Measurements from ENCODE around the gene DSEL. TPM values are rescaled to one million over a fixed set of nuclear protein-coding genes. Genes with fewer than 3 reads are reported as not detected.

DSEL gene
- total and polyA plus RNA-seq, 7 experiments from 2014 or later: 0.23 to 1.1 (median 0.73) TPM; not detected in 1

DNA sequence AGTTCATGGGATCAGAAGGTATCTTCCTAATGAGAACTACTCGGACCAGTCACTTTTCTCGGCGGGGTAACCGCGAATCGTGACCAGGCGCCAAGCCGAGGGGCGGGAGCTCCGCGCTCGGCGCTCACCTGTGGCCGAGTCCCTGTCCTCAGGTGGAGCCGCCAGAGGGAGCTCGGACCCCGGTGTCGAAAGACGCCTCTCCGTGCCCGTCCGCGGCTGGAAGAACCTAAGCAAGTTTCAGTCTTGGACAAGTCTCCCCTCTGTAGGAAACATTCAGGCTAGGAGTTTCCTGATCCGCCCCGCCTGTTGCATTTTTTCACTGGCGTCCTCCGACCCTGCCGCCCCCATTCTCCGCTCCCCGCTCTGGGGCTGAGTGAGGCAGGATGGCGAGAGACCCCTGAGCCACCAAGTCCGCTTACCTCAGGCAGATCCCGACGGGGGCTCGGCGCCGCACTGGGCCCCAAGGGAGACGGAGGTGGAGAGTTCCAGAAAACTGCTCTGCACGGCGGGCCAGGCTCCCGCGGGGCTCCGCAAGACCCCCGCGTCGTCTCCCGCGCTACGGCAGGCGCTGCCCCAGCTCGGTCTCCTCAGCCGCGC, 480 bp downstream of the DSEL start:
- Histone ChIP-seq H3K4me1 (ENCODE audit: control insufficient read depth in 2 of 2, insufficient read depth in 2 of 2, low read length in 2 of 2) (peaks cover 11 to 14% of the 10 kb centered on the region in 2 donors), H3K9me3 (ENCODE audit: control insufficient read depth in 2 of 3, low read length in 3 of 3) (no peaks in the 10 kb centered on the region), H3K36me3 (ENCODE audit: control insufficient read depth in 2 of 3, insufficient read depth in 3 of 3, low read length in 3 of 3) (no peaks in the 10 kb centered on the region), H3K27me3 (ENCODE audit: control insufficient read depth in 2 of 2, insufficient read depth in 2 of 2, low read length in 2 of 2) (no peaks in the 10 kb centered on the region), H3K27ac (ENCODE audit: low read depth, low read length) (no peak overlapping the region), H3K4me3 (ENCODE audit: low read length) (peak overlapping the region; percentile 60)
- Mint-ChIP-seq H3K4me1 (peaks cover 16 to 34% (median 31%) of the 10 kb centered on the region in 7 donors), H3K36me3 (no peaks in the 10 kb centered on the region), H3K27me3 (peaks cover 0 to 57% (median 0%) of the 10 kb centered on the region in 5 donors), H3K9me3 (no peaks in the 10 kb centered on the region), H3K27ac (peak overlapping the region in 5 of 9 donors; percentile 59 to 88 (median 78)), H3K4me3 (peak overlapping the region; percentile 84 to 97 (median 94))
- ChIA-PET POLR2A (interaction anchor here (0.5 to 1.2 kb wide), 3 partner anchors 65 to 1199 kb away, joined by 3 read pairs; partner anchors contain the start of gene TMX3), CTCF (interaction anchor here (0.7 kb wide), 1 partner anchor 65 kb away, joined by 3 read pairs; no protein-coding TSS in a partner anchor)
- DNase-seq (peak; percentile 14 to 52 (median 44)), ATAC-seq (peak; percentile 5)
- intact Hi-C loops (cut with micrococcal nuclease): loop anchor here (1.0 to 5.0 kb wide), 7 partner anchors 97 to 1219 kb away; partner anchors contain the start of gene TMX3 (in 2 of the 2)

DNA sequence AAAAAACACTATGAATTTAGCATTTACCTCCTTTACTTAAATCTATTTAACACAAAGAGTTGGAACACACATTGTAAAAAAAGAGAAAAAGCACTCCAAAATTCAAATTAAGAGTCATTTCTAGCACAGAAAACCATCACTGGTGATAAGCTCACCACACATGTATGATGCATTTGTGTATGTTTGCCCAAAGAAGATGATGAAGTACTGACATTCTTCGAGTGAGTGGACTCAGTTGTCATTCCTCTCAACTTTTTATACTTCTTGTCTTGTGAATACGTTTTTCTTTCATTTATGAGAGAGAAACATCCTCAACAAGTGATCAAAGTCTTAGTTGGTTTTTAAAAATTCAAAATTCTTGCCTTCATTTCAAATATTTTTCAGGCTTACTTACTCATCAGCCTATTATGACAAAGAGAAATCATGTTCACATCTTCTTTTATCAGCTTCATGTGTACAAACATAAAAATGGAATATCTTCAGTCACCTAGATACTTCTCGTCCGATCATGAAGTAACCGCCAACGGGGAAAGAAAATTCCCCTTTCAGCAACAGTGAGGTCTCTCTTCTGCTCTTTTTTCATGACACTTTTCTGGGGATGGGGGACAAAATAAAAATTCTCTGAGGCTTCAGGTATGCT, 1.5 kb downstream of the DSEL start:
- H3K27ac Mint-ChIP-seq: peak overlapping the region in 7 of 9 donors; percentile 2 to 78 (median 51)
- ATAC-seq: no peak
- peak overlapping the region; percentile 84 to 97 (median 94) for H3K4me3 Mint-ChIP-seq
- CTCF ChIA-PET: no interaction called here
- intact Hi-C loops (cut with micrococcal nuclease): loop anchor here in 1 of 2 donors (5.0 kb wide), 1 partner anchor 298 kb away; no protein-coding TSS in a partner anchor
- no peak overlapping the region for H3K4me3 ChIP-seq (ENCODE audit: low read length)
- H3K4me1 ChIP-seq (ENCODE audit: control insufficient read depth in 2 of 2, insufficient read depth in 2 of 2, low read length in 2 of 2): peaks cover 11 to 14% of the 10 kb centered on the region in 2 donors
- DNase-seq: no peak
- H3K36me3 ChIP-seq (ENCODE audit: control insufficient read depth in 2 of 3, insufficient read depth in 3 of 3, low read length in 3 of 3): no peaks in the 10 kb centered on the region
- peaks cover 16 to 34% (median 31%) of the 10 kb centered on the region in 7 donors for H3K4me1 Mint-ChIP-seq
- no peaks in the 10 kb centered on the region for H3K9me3 ChIP-seq (ENCODE audit: control insufficient read depth in 2 of 3, low read length in 3 of 3)
- H3K27me3 ChIP-seq (ENCODE audit: control insufficient read depth in 2 of 2, insufficient read depth in 2 of 2, low read length in 2 of 2): no peaks in the 10 kb centered on the region
- POLR2A ChIA-PET: interaction anchor here (1.2 kb wide), 1 partner anchor 1200 kb away, joined by 3 read pairs; the partner anchor contains the start of gene TMX3
- H3K36me3 Mint-ChIP-seq: no peaks in the 10 kb centered on the region
- H3K27me3 Mint-ChIP-seq: peaks cover 0 to 57% (median 0%) of the 10 kb centered on the region in 5 donors
- no peaks in the 10 kb centered on the region for H3K9me3 Mint-ChIP-seq
- no peak overlapping the region for H3K27ac ChIP-seq (ENCODE audit: low read depth, low read length)

DNA sequence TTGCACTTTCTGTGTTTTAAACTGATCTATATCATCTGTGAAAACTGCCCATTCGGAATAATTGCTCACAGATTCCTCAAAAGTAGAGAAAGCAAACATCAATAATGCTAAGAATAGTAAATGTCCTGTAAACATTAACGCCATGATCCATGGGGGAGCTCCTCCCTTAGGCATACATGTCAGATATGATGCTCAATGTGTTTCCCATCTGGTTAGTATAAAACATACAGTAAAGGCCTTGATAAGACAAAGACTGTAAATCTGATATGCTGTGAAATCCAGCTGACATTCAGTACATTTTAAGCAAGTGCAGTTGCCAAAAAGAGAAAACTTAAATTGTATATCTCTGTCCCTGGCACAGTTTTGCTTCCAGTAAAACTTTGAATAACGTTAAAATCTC, 2.1 kb downstream of the DSEL start:
- ATAC-seq: no peak
- H3K27me3 ChIP-seq (ENCODE audit: control insufficient read depth in 2 of 2, insufficient read depth in 2 of 2, low read length in 2 of 2): no peaks in the 10 kb centered on the region
- no peaks in the 10 kb centered on the region for H3K9me3 ChIP-seq (ENCODE audit: control insufficient read depth in 2 of 3, low read length in 3 of 3)
- peaks cover 16 to 34% (median 31%) of the 10 kb centered on the region in 7 donors for H3K4me1 Mint-ChIP-seq
- peak overlapping the region in 1 of 9 donors; percentile 27 for H3K27ac Mint-ChIP-seq
- no peaks in the 10 kb centered on the region for H3K9me3 Mint-ChIP-seq
- H3K36me3 ChIP-seq (ENCODE audit: control insufficient read depth in 2 of 3, insufficient read depth in 3 of 3, low read length in 3 of 3): no peaks in the 10 kb centered on the region
- H3K27ac ChIP-seq (ENCODE audit: low read depth, low read length): no peak overlapping the region
- ChIA-PET CTCF (no interaction called here), POLR2A (no interaction called here)
- no peak for DNase-seq
- peaks cover 11 to 14% of the 10 kb centered on the region in 2 donors for H3K4me1 ChIP-seq (ENCODE audit: control insufficient read depth in 2 of 2, insufficient read depth in 2 of 2, low read length in 2 of 2)
- peaks cover 0 to 52% (median 0%) of the 10 kb centered on the region in 5 donors for H3K27me3 Mint-ChIP-seq
- intact Hi-C loops (cut with micrococcal nuclease): no loop called here
- peak overlapping the region in 3 of 10 donors; percentile 49 to 96 (median 93) for H3K4me3 Mint-ChIP-seq
- no peak overlapping the region for H3K4me3 ChIP-seq (ENCODE audit: low read length)
- no peaks in the 10 kb centered on the region for H3K36me3 Mint-ChIP-seq

DNA sequence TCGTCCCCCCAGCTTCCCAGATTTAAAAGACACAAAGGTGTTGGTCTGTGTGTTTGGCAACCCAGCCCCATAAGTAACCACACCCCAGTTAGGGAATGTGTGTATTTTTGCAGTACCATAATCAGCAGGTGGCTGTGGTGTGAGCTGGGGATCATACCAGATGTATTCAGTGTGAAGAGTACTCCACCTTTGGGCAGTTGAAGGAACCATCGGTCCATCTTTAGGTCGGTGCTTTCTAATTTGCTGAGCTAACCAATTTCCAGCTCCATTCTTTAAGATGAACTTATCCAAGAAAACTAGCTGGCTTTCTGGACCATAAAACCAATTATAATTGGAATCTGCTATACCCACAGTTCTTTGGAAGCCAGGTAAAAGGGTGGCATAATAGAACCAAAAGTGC, 3.2 kb downstream of the DSEL start:
- ATAC-seq: no peak
- intact Hi-C loops (cut with micrococcal nuclease): loop anchor here in 1 of 2 donors (1.0 kb wide), 1 partner anchor 294 kb away; no protein-coding TSS in a partner anchor
- no peak overlapping the region for H3K27ac Mint-ChIP-seq
- H3K4me3 Mint-ChIP-seq: no peak overlapping the region
- Histone ChIP-seq H3K4me3 (ENCODE audit: low read length) (no peak overlapping the region), H3K36me3 (ENCODE audit: control insufficient read depth in 2 of 3, insufficient read depth in 3 of 3, low read length in 3 of 3) (no peaks in the 10 kb centered on the region), H3K27me3 (ENCODE audit: control insufficient read depth in 2 of 2, insufficient read depth in 2 of 2, low read length in 2 of 2) (no peaks in the 10 kb centered on the region), H3K4me1 (ENCODE audit: control insufficient read depth in 2 of 2, insufficient read depth in 2 of 2, low read length in 2 of 2) (peaks cover 11% of the 10 kb centered on the region in 2 donors), H3K9me3 (ENCODE audit: control insufficient read depth in 2 of 3, low read length in 3 of 3) (no peaks in the 10 kb centered on the region), H3K27ac (ENCODE audit: low read depth, low read length) (no peak overlapping the region)
- H3K9me3 Mint-ChIP-seq: no peaks in the 10 kb centered on the region
- ChIA-PET POLR2A (interaction anchor here (0.5 kb wide), 1 partner anchor 198 kb away, joined by 3 read pairs; no protein-coding TSS in a partner anchor), CTCF (interaction anchor here (1.2 kb wide), 1 partner anchor 1147 kb away, joined by 4 read pairs; no protein-coding TSS in a partner anchor)
- no peaks in the 10 kb centered on the region for H3K36me3 Mint-ChIP-seq
- DNase-seq: no peak
- peaks cover 16 to 30% (median 25%) of the 10 kb centered on the region in 7 donors for H3K4me1 Mint-ChIP-seq
- H3K27me3 Mint-ChIP-seq: peaks cover 0 to 43% (median 0%) of the 10 kb centered on the region in 5 donors

DNA sequence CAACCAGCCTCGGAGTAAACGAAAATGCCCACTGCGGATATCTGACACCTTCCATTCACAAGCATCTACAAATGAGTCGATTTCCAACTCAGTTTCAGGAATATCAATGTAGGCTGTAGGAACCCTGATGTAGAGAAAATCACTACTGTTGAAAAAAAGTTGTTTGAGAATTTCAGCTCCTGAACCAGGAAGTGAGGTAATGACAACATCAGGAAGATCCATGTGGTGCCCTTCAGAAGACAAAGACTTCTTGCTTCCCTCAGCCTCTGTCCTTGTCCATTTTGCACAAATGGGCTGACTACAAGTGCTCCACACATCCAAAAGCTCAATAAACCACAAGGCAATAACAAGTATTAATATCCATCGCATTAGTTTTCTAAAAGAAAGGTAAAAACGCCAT, 4.7 kb downstream of the DSEL start:
- Histone ChIP-seq H3K4me3 (ENCODE audit: low read length) (no peak overlapping the region), H3K9me3 (ENCODE audit: control insufficient read depth in 2 of 3, low read length in 3 of 3) (no peaks in the 10 kb centered on the region), H3K27ac (ENCODE audit: low read depth, low read length) (no peak overlapping the region), H3K36me3 (ENCODE audit: control insufficient read depth in 2 of 3, insufficient read depth in 3 of 3, low read length in 3 of 3) (no peaks in the 10 kb centered on the region), H3K27me3 (ENCODE audit: control insufficient read depth in 2 of 2, insufficient read depth in 2 of 2, low read length in 2 of 2) (no peaks in the 10 kb centered on the region), H3K4me1 (ENCODE audit: control insufficient read depth in 2 of 2, insufficient read depth in 2 of 2, low read length in 2 of 2) (no peaks in the 10 kb centered on the region)
- no peak for DNase-seq
- no peak for ATAC-seq
- Mint-ChIP-seq H3K4me3 (no peak overlapping the region), H3K27ac (no peak overlapping the region), H3K4me1 (peaks cover 4 to 16% (median 11%) of the 10 kb centered on the region in 7 donors), H3K27me3 (peaks cover 0 to 30% (median 0%) of the 10 kb centered on the region in 5 donors), H3K9me3 (no peaks in the 10 kb centered on the region), H3K36me3 (no peaks in the 10 kb centered on the region)
- POLR2A ChIA-PET: no interaction called here
- CTCF ChIA-PET: no interaction called here
- intact Hi-C loops (cut with micrococcal nuclease): no loop called here

DNA sequence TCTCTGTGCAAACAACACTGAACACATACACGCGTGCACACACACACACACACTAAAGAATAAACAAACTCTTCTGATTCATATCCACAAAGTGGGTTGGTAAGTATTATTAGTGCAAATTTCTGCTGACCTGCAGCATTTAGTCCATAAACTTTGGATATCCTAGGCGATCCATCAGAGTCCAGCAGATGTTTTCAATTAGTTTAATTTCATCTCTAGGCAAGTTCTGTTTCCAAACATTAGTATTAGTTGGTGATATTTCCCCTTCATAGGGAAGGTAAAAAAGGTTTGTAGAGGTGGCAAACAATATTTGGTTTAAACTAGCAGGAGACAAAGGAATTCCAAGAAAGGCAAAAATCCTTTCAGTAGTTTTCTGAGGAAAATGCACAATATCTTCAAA, 5.7 kb downstream of the DSEL start:
- CTCF ChIA-PET: no interaction called here
- no peak overlapping the region for H3K27ac Mint-ChIP-seq
- ATAC-seq: no peak
- no peaks in the 10 kb centered on the region for H3K36me3 Mint-ChIP-seq
- H3K4me1 Mint-ChIP-seq: peaks cover 3 to 14% (median 9%) of the 10 kb centered on the region in 7 donors
- DNase-seq: no peak
- no peaks in the 10 kb centered on the region for H3K9me3 Mint-ChIP-seq
- H3K4me3 Mint-ChIP-seq: no peak overlapping the region
- Histone ChIP-seq H3K4me3 (ENCODE audit: low read length) (no peak overlapping the region), H3K36me3 (ENCODE audit: control insufficient read depth in 2 of 3, insufficient read depth in 3 of 3, low read length in 3 of 3) (no peaks in the 10 kb centered on the region), H3K27me3 (ENCODE audit: control insufficient read depth in 2 of 2, insufficient read depth in 2 of 2, low read length in 2 of 2) (no peaks in the 10 kb centered on the region), H3K9me3 (ENCODE audit: control insufficient read depth in 2 of 3, low read length in 3 of 3) (no peaks in the 10 kb centered on the region), H3K4me1 (ENCODE audit: control insufficient read depth in 2 of 2, insufficient read depth in 2 of 2, low read length in 2 of 2) (no peaks in the 10 kb centered on the region), H3K27ac (ENCODE audit: low read depth, low read length) (no peak overlapping the region)
- H3K27me3 Mint-ChIP-seq: peaks cover 0 to 23% (median 0%) of the 10 kb centered on the region in 5 donors
- POLR2A ChIA-PET: no interaction called here
- intact Hi-C loops (cut with micrococcal nuclease): no loop called here
